Measurements from ENCODE around the gene SPP2. TPM values are rescaled to one million over a fixed set of nuclear protein-coding genes. Genes with fewer than 3 reads are reported as not detected.

SPP2 gene
- polyA plus RNA-seq, 3 donors: not detected

DNA sequence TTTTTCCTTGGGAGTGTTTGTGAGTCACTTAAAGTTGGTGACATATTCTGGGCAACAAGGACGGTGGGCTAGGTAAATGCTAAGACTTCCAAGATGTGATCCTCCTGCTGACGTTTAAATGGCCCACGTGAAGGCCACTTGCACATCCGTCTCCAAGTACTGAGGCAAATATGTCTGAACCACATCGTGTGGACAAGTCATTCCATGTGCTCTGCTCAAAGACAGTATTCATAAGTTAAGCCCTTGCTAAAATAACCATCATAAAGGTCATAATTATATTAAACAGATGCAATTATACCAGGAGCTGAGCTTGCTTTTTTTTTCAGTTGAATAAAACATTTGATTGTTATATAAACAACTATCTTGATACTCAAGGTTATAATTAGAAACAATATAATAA, 44.8 kb downstream of the SPP2 start:
- no peaks in the 10 kb centered on the region for H3K9me3 ChIP-seq (replicated peaks in 1 of 2; ENCODE audit: control insufficient read depth in 1 of 2, insufficient read depth in 1 of 2, low read length in 2 of 2)
- peaks cover 0 to 5% (median 0%) of the 10 kb centered on the region in 7 donors for H3K9me3 Mint-ChIP-seq
- H3K4me1 Mint-ChIP-seq: peaks cover 2% of the 10 kb centered on the region
- 97% methylated on average over 5 of the region's 5 CpGs for WGBS (ENCODE audit: insufficient coverage)
- H3K79me2 ChIP-seq (ENCODE audit: insufficient read depth, low read length): no peaks in the 10 kb centered on the region
- no peaks in the 10 kb centered on the region for H4K20me1 ChIP-seq (ENCODE audit: insufficient read depth, low read length)
- no peak overlapping the region for H3K9ac ChIP-seq (ENCODE audit: insufficient read depth, low read length, poor library complexity, severe bottlenecking)
- no peak overlapping the region for H3K27ac Mint-ChIP-seq
- H3K4me3 Mint-ChIP-seq: no peak overlapping the region
- H2AFZ ChIP-seq (ENCODE audit: insufficient read depth, low read depth, low read length, poor library complexity, severe bottlenecking): no peak overlapping the region
- intact Hi-C loops (cut with micrococcal nuclease): no loop called here
- H3K4me1 ChIP-seq (ENCODE audit: control insufficient read depth in 1 of 2, insufficient read depth in 2 of 2, low read length in 2 of 2): no peaks in the 10 kb centered on the region
- no peaks in the 10 kb centered on the region for H3K36me3 ChIP-seq (replicated peaks in 1 of 2; ENCODE audit: control insufficient read depth in 1 of 2, insufficient read depth in 2 of 2, low read length in 2 of 2)
- no peak for DNase-seq
- TF ChIP-seq, protein P1, sequence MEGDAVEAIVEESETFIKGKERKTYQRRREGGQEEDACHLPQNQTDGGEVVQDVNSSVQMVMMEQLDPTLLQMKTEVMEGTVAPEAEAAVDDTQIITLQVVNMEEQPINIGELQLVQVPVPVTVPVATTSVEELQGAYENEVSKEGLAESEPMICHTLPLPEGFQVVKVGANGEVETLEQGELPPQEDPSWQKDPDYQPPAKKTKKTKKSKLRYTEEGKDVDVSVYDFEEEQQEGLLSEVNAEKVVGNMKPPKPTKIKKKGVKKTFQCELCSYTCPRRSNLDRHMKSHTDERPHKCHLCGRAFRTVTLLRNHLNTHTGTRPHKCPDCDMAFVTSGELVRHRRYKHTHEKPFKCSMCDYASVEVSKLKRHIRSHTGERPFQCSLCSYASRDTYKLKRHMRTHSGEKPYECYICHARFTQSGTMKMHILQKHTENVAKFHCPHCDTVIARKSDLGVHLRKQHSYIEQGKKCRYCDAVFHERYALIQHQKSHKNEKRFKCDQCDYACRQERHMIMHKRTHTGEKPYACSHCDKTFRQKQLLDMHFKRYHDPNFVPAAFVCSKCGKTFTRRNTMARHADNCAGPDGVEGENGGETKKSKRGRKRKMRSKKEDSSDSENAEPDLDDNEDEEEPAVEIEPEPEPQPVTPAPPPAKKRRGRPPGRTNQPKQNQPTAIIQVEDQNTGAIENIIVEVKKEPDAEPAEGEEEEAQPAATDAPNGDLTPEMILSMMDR (IDR thresholded peaks at IDR 0.05): no peak
- no peak overlapping the region for H3K4me3 ChIP-seq (replicated peaks in 1 of 3; ENCODE audit: low read depth in 2 of 3, low read length in 3 of 3)
- H3K36me3 Mint-ChIP-seq: no peaks in the 10 kb centered on the region
- no peaks in the 10 kb centered on the region for H3K27me3 ChIP-seq (ENCODE audit: control insufficient read depth in 2 of 2, insufficient read depth in 2 of 2, low read length in 2 of 2)
- peaks cover 1 to 6% (median 4%) of the 10 kb centered on the region in 3 donors for H3K27me3 Mint-ChIP-seq (ENCODE audit: low read depth in 3 of 3)
- H3K4me2 ChIP-seq (replicated peaks; ENCODE audit: extremely low read depth, low read length, poor library complexity, severe bottlenecking): no peak overlapping the region
- no peak overlapping the region for H3K27ac ChIP-seq (ENCODE audit: low read depth in 1 of 2, low read length in 2 of 2)

DNA sequence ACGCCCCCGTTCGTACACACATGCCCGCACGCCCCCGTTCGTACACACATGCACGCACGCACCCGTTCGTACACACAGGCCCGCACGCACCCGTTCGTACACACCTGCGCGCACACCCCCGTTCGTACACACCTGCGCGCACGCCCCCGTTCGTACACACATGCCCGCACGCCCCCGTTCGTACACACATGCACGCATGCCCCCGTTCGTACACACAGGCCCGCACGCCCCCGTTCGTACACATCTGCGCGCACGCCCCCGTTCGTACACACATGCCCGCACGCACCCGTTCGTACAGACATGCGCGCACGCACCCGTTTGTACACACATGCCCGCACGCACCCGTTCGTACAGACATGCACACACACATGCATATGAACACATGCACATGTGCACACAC, 45.7 kb downstream of the SPP2 start:
- no peak overlapping the region for H3K27ac Mint-ChIP-seq
- H3K4me1 Mint-ChIP-seq: peaks cover 4% of the 10 kb centered on the region
- H3K9me3 Mint-ChIP-seq: peaks cover 0 to 5% (median 0%) of the 10 kb centered on the region in 7 donors

More for the DNA sequence above, 45.7 kb downstream of the SPP2 start:
- Mint-ChIP-seq H3K27me3 (ENCODE audit: low read depth in 3 of 3) (peaks cover 1 to 9% (median 5%) of the 10 kb centered on the region in 3 donors), H3K4me3 (no peak overlapping the region), H3K36me3 (no peaks in the 10 kb centered on the region)
- TF ChIP-seq, protein P1 (IDR thresholded peaks at IDR 0.05): no peak
- H2AFZ ChIP-seq (ENCODE audit: insufficient read depth, low read depth, low read length, poor library complexity, severe bottlenecking): no peak overlapping the region
- no peaks in the 10 kb centered on the region for H3K79me2 ChIP-seq (ENCODE audit: insufficient read depth, low read length)
- H3K27ac ChIP-seq (ENCODE audit: low read depth in 1 of 2, low read length in 2 of 2): no peak overlapping the region
- intact Hi-C loops (cut with micrococcal nuclease): no loop called here
- H3K4me3 ChIP-seq (replicated peaks in 1 of 3; ENCODE audit: low read depth in 2 of 3, low read length in 3 of 3): no peak overlapping the region
- WGBS (ENCODE audit: insufficient coverage): 98% methylated on average over 50 of the region's 52 CpGs
- H3K9me3 ChIP-seq (replicated peaks in 1 of 2; ENCODE audit: control insufficient read depth in 1 of 2, insufficient read depth in 1 of 2, low read length in 2 of 2): no peaks in the 10 kb centered on the region
- no peaks in the 10 kb centered on the region for H3K27me3 ChIP-seq (ENCODE audit: control insufficient read depth in 2 of 2, insufficient read depth in 2 of 2, low read length in 2 of 2)
- no peak overlapping the region for H3K4me2 ChIP-seq (replicated peaks; ENCODE audit: extremely low read depth, low read length, poor library complexity, severe bottlenecking)
- no peaks in the 10 kb centered on the region for H4K20me1 ChIP-seq (ENCODE audit: insufficient read depth, low read length)
- no peak overlapping the region for H3K9ac ChIP-seq (ENCODE audit: insufficient read depth, low read length, poor library complexity, severe bottlenecking)
- no peaks in the 10 kb centered on the region for H3K36me3 ChIP-seq (replicated peaks in 1 of 2; ENCODE audit: control insufficient read depth in 1 of 2, insufficient read depth in 2 of 2, low read length in 2 of 2)
- no peaks in the 10 kb centered on the region for H3K4me1 ChIP-seq (ENCODE audit: control insufficient read depth in 1 of 2, insufficient read depth in 2 of 2, low read length in 2 of 2)
- DNase-seq: no peak

All from CD14-positive monocyte (primary cell).